IPS-11a (cell line): ENCODE measurements around the gene TENM3.

Experiments used
- H3K4me3 ChIP-seq: one replicate; pipeline ENCODE4 v1.5.1; 2013; ENCODE audit warnings: low read depth, low read length, control low read depth

Gene TENM3

DNA sequence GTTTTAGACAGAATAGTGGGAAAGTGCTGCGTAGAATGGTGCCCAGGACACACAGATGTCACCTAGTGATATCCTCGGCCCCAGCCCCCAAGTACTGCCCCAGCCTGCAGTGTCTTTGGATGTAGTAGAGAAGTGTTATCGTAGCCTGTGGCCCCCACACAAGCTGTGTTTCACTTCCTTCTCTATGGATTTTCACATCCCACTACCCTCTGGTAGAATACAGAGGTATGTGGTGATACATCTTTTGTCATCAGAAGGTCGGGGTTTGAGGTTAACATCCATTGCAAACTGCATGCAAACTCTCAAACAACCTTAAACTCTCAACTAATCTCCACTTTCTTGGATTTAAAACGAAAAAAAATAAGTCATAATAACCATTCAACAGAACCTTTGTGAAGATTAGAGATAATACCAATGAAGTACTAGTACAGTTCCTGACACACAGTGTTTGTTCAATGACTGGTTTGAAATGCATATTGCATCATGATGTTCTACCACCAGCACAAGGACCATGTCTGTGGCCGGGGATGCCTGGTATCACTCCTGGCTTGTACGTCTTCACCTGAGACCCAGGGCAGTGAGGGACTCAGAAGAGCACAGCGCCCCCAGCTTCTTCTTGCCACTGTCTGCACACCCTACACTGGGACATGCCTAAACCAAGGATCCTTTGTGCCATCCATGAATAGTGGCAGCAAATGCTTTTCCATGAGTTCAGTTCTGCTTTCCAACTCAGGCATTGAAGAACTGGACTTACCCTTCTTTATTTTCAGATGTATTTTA, 406.7 kb downstream of the TENM3 start:
- H3K4me3 ChIP-seq, result no peak overlapping the region

DNA sequence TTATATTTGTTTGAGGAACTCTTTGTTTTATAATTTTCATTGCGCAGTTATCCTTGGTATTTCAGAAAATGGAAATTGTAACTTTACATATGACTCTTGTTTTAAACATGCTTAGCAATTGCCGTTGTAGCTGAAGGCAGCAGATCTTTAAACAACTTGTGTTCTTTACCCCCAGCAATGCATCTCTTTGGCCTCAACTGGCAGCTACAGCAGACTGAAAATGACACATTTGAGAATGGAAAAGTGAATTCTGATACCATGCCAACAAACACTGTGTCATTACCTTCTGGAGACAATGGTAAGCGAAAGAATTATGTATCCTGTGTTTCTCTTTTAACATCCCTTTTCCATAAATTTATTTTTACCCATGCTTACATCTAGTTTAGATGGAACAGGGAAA, 410.4 kb downstream of the TENM3 start:
- no peak overlapping the region for H3K4me3 ChIP-seq

DNA sequence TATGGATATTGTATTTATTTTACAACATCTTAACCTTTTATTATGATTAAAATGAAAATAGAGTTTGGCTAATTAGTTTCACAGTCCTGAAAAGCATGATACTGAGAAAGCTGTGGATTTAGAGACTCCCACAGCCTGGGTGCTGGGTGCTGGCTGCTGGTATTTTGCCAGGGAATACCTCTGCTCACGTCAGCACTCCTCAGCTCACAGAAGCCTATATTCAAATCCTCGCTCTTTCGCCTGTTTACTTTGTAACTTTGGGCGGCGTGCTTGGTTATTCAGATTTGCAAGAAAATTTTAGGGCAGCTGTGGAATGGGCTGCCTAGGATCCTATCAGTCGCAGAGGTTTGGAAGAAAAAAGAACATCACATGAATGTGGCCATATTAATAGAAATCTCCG, 412.1 kb downstream of the TENM3 start:
- no peak overlapping the region for H3K4me3 ChIP-seq

DNA sequence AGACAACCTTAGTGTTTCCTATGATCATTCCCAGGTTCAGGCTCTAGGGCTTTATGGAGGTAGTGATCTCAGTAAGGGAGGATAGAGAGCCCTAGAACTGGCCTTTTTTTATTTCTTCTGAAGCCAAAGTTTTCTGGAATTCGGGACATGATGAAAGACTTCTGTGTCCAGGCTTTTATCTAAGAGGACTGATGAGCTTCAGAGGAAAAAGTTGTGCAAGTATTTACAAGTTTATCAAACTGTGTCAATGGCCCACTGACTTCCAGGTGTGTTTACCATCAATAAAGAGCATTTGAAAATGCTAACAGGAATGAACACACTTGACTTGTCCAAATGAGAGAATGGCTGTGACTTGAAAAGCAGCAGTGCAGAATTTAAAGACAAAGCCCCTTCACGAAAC, 419.3 kb downstream of the TENM3 start:
- H3K4me3 ChIP-seq, result no peak overlapping the region

DNA sequence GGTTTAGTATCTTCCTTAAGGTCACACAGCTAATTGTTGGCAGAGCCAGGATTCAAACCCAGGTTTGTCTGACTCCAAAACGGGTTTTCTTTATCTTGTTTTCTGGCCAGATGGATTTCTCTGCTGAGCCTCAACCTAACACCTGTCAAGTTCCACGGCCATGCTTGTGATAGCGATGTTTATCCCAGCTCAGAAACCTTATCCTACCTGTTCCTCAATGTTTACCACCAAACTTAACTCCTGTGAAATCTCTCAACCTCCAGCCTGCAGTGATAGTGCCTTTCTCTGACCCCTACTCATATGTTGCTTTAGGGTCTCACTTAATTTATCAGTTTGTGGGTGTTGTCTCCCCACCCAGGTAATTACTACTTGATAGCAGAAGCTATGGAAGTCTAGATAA, 428.0 kb downstream of the TENM3 start:
- H3K4me3 ChIP-seq, result no peak overlapping the region

DNA sequence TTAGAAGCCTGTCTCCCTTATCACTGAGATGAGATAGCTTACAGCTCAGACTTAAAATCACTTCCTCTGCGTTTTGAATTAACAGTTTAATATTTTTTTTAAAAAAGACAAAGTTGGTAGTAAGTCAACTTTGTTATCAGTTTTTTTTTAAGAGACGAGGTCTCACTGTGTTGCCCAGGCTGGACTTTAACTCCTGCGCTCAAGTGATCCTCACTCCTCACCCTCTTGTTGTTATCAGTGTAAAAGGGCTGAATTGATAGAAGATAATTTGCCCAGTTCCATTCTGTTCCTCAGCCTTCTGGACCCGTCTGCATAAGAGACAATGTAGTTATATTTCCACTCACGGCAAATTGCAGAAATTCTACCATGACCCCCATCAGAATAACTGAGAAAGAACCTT, 428.5 kb downstream of the TENM3 start:
- H3K4me3 ChIP-seq, result no peak overlapping the region

DNA sequence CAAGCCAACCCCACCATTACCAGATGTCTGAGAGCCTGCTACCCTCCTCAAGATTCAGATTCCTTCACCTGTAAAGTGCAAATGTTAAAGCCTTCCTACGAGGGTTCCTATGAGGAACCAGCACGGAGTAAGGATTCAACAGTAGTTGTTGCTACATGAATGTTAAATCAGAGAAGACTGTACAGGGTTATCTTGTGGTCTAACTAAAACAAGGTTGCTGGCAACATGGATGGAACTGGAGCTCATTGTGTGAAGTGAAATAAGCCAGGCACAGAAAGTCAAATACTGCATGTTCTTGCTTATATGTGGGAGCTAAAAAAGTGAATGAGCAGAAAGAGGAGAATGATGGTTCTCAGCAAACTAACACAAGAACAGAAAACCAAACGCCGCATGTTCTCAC, 435.4 kb downstream of the TENM3 start:
- no peak overlapping the region for H3K4me3 ChIP-seq

DNA sequence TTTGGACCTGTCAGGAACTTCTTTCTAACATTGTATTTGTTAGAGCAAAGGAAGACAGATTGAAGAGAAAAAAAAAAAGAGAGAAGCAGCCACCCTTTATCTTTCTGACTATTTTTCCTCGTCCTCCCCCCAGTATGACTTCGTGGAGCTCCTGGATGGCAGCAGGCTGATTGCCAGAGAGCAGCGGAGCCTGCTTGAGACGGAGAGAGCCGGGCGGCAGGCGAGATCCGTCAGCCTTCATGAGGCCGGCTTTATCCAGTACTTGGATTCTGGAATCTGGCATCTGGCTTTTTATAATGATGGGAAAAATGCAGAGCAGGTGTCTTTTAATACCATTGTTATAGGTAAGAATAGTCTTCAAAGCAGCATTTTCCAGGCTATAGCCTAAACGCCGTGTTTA, 436.3 kb downstream of the TENM3 start:
- no peak overlapping the region for H3K4me3 ChIP-seq

DNA sequence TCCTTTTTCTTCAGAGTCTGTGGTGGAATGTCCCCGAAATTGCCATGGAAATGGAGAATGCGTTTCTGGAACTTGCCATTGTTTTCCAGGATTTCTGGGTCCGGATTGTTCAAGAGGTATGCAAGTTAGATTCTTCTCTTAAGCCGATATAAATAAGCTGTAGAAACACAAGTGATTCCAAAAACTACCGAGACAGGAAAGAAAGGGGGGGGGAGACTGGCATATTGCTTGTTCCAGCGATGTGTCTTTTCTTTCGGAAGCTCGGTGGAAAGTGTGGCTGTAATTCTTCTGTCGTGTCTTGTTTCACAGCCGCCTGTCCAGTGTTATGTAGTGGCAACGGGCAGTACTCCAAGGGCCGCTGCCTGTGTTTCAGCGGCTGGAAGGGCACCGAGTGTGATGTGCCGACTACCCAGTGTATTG, 437.0 kb downstream of the TENM3 start:
- H3K4me3 ChIP-seq, result no peak overlapping the region

DNA sequence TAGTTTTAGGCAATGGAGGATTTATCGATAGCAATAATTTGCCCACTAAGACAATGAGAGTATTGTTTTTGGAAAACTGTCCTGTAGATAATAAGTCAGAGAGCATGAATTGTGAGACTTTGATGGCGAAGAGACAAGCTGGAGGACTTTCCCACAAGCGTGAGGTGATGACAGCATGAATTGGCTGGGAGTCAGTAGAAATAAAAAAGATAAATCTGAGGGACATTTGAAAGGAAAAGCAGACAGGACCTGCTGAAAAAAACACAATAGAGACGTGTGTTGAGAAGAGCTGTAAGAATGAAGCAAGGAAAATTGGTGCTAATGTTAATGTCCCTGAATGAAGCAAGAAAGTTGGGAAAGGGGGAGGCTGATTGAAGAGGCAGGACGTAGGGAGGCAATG, 440.5 kb downstream of the TENM3 start:
- no peak overlapping the region for H3K4me3 ChIP-seq

DNA sequence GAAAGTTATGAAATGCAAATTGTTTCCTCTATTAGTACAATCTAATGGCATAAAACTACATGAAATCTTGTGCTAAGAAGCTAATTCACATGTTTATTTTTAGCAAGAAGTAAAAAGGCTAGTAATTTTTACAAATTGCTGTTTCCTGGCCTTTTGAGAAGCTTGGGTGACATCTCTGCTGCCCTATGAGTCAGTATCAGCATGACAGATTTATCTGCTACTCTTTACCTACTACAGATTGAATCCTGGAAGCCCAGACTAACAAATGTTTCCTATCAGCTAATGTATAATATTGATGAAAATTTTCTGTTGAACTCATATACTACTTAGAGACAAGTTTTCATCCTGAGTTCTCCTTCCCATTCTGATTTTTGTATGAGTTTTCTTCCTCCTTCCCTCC, 441.6 kb downstream of the TENM3 start:
- no peak overlapping the region for H3K4me3 ChIP-seq

DNA sequence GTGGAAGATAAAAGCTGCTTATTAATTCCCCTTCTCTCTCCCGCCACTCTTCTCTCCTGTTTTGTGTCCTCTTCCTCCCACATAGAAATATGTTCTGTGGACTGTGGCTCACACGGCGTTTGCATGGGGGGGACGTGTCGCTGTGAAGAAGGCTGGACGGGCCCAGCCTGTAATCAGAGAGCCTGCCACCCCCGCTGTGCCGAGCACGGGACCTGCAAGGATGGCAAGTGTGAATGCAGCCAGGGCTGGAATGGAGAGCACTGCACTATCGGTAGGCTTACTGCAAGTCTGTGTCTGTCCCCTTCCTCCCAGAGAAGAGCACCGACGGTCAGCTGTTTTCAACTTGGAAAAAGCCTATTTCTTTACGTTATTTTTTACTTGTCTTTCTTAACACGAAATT, 444.9 kb downstream of the TENM3 start:
- no peak overlapping the region for H3K4me3 ChIP-seq

DNA sequence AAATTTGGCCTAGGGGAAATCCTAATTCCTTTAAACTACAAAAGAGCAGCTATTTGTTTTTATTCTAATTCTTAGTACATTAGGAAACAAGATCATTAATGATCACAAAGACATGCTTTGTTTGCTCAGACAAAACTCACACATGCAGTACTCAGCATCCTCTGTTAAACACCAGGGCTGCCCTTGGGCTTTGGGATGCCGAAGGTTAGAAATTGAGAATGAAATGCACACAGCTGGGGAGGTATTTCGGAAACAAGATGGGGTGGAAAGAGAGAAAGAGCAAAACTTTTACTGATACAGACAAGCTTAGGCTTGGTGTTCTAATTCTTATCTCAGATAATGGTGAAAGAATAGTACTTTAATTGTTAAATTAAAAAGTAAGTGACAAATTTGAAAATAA, 451.3 kb downstream of the TENM3 start:
- no peak overlapping the region for H3K4me3 ChIP-seq

DNA sequence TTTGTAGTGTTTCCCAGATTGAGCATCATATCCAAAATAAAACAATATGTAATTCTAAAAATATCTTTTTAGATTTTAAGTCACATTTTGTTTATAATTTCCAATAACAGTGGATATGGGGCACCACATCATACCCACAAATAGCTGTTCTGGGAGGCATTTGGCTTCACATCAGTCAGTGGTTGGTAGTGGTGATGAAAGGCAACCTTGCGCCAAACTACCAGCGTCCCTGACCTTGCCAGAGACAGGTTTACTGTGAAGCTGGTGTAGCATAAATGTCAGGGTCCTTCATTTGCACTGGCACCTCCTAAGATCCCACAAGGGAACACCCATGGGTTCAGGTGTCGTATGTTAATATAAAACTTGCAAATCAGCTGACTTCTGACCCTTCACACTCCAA, 451.8 kb downstream of the TENM3 start:
- no peak overlapping the region for H3K4me3 ChIP-seq

DNA sequence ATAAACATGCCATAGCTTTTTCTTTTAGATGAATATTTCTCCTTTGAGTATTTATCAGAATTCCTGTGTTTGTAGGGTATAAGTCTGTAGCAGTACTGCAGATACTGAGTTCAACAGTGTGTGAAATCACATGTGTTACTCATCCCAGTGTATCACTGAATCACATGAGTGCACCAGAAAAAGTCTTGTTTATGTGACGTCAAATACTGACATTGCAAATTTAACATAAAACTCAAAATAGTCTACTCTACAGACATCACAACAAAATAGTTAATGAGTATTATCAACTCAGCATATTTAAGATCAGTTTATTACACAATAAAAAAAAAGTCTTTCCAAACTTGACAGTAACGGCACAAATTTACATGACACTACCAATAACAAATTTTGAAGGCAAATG, 452.6 kb downstream of the TENM3 start:
- H3K4me3 ChIP-seq, result no peak overlapping the region

DNA sequence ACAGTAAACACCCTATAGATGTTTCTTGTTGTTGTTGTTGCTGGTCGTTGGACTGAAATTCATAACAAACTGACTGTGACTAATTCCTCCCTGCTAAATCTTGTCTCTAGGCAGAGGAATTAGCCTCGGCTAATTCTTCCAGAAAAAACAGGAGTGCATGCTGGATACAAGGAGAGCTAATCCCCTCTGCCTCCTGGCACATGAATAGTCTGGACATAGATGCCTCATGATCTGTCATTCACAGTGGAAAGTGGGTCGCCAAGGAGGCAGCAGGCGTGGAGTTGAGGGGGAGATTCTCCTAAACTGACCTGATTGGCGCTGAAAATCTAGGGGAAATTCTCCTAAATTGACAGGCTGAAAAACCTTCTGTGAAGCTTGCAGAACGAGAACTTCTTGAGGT, 453.9 kb downstream of the TENM3 start:
- no peak overlapping the region for H3K4me3 ChIP-seq

DNA sequence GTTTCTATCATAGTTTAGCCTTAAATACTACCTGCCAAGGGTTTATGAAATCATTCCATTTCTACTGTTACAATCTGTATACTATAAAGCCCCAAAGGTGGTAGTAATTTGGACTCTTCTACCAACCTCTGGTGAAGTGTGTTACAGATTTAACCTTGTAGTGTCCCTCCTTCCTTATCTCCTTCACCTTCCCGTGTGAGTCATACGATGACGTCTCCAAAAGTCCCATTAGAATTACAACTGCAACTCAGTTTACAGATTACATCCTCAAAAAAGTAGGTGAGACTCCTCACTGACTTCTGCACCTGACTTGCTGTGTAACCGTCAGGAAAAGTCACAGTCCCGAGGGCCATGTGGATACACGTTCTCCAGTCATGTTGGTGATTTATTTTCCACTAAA, 455.0 kb downstream of the TENM3 start:
- no peak overlapping the region for H3K4me3 ChIP-seq

DNA sequence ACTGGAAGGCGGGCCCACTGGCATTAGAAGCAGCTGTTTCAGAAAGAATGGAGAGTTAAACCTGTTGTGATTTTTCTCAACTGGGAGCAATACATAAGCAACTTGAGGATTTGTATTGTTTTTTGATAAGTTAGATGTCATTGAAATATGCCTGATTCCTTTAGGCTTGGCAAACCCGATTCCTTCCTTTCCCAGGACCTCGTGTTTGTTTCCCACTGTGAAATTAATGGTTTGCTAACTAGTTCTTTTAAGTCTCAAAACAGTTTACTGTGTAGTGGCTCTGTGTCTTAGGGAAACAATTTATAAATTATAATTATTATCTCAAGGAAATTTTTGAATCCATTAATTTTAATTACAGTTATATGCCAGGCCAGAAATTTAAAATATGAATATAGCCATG, 456.0 kb downstream of the TENM3 start:
- H3K4me3 ChIP-seq, result no peak overlapping the region

DNA sequence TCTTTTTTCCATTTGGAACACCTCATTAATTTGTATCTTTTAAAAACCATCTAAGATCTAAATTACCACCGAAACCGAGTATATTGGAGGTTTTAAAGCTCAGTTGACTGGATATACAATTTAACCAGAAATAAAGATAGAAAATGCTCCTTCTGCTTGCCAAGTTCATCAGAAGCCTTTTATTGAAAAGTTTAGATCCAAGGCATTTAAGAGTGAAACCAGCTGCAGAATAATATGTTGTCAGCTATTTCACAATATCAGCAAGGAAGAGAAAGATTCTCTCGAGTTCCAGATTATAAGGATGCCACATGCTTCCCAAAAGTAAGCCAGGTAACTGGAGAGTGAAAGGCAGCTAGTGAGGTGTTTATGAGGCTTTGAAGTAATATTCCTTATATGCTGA, 456.6 kb downstream of the TENM3 start:
- H3K4me3 ChIP-seq, result no peak overlapping the region

DNA sequence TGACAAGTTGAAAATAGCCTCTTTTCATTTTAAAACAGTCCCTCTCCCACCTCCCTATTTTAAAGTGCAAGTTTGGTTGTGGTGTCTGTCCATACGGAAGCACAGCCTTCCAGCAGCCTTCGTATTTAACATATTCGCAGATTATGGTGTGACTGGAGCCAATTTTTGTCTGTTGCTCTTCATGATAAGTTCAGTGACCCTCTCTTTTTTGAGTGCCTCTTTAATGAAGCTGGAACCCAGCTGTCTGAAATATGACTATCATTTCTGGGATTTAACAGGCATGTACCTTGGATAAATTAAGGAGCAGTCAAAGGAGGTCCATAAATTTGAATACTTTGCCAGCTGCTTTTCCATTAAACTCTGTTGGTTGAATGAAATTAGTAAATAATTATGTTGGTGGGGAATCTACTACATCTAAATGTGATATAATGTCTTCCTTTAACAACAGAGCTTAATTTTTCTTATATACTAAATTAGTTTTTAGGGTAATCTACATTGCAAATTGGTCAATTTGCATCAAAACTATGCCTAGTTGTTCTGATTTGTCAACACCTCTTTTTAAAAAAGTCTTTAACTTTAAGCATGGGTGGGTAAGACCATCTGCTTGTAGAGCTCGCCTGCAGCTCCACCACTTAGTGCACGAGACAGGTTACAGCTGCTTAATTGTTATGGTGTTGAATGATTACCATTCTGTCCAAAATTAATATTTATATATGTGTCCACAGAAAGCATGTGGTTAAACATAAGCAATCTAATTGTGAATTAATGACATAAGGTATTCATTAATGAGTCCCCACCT, 457.4 kb downstream of the TENM3 start:
- no peak overlapping the region for H3K4me3 ChIP-seq

DNA sequence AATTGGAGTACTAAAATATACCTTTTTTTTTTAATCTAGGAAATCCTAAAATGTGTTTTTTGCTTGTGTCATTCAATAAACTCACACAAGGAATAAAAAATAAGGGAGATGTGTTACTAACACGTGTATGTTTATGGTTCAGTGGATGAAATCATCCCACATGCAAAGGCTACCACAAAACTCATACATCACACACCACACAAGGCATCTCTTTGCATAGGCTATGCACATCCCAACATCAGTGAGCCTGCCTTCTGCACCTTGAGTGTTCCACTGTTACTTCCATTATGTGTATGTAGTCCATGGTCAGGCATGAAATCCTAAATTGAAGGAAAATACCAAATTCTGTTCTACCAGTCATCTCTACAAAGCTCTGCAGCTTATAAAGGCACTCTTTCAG, 460.9 kb downstream of the TENM3 start:
- H3K4me3 ChIP-seq, result no peak overlapping the region

DNA sequence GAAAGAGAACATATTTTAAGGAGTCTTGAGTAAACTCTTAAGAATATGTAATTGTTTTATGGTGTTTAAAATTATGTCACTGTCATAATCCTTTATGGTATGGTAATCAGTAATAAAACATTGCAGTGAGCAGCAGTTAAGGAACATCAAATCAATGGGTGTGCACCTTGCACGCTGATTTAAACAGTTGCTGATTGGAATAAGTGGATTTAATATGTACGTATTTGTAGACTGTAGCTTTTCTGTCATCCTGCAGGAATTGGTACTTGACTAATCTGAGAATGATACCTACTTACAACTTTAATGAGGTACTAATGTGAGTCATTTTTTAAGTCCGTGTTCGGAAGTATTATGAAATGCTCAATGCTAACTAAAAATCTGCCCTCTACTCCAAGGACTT, 461.7 kb downstream of the TENM3 start:
- H3K4me3 ChIP-seq, result no peak overlapping the region

DNA sequence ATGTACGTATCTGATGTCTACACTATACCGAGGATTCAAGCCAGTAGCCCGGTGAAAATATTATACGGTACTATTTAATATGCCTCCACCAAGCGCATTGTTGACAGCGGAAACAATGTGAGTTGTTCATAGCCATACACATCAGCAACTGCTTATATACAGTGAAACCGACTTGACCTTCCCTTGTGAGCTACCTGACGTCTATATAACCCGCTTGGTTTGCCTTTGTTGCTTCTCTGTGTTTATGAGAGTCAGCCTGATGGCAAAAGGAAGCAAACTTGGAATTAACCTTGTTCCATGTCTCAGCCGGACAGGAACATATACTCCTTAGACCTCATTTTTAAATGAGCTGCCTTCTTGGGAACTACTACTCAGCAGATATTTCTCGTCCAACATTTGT, 462.2 kb downstream of the TENM3 start:
- no peak overlapping the region for H3K4me3 ChIP-seq
